Thoracic aorta (tissue), 2 donors: ENCODE measurements around the gene CIPC. TPM values are rescaled to one million over a fixed set of nuclear protein-coding genes. Genes with fewer than 3 reads are reported as not detected.

Source experiments
- ATAC-seq: fragments of 150-250 bp; one replicate; pipeline ENCODE4 v1.8.0; 2017; ENCODE audit warnings: low read depth; ENCODE audit not compliant: insufficient number of reproducible peaks, low FRiP score
- DNase-seq: peaks from one replicate; pipeline ENCODE4 v3.0.0-alpha.2; 2020; ENCODE audit warnings: low spot score
- H3K27ac ChIP-seq, 2 donors: fragments of 200-600 bp; sonication (generic); 1 replicate in 1 of 2; 2 replicates in 1 of 2; pipeline ENCODE4 v1.5.1; 2016; ENCODE audit warnings: mild to moderate bottlenecking in 2 of 2, moderate library complexity in 2 of 2
- H3K27me3 ChIP-seq: fragments of 200-600 bp; sonication (generic); replicated peaks from 2 replicates; pipeline ENCODE4 v1.6.0; 2016; ENCODE audit warnings: mild to moderate bottlenecking; ENCODE audit not compliant: insufficient read depth
- H3K36me3 ChIP-seq: fragments of 200-600 bp; sonication (generic); one replicate; pipeline ENCODE4 v1.5.1; 2016
- H3K4me1 ChIP-seq, 2 donors: fragments of 200-600 bp; sonication (generic); 1 replicate in 1 of 2; 2 replicates in 1 of 2; pipeline versions ENCODE4 v1.5.1 to v1.6.0; 2016; ENCODE audit warnings: low read depth in 2 of 2, mild to moderate bottlenecking in 1 of 2; ENCODE audit not compliant: control insufficient read depth in 1 of 2
- H3K4me3 ChIP-seq: fragments of 200-600 bp; sonication (generic); 2 replicates; pipeline ENCODE4 v1.5.1; 2016; ENCODE audit warnings: mild to moderate bottlenecking
- H3K9me3 ChIP-seq: fragments of 200-600 bp; sonication (generic); 2 replicates; pipeline ENCODE4 v1.5.1; 2016
- total RNA-seq, 2 donors: library from RNA; depleted of rRNA; stranded (reverse); fragments of >200 nt; gene quantifications; one replicate each; pipeline versions ENCODE4 v1.1.0 to v1.2.3, GENCODE V29; 2016
- TF ChIP-seq, protein P1 (sequence below): fragments of 200-600 bp; sonication (generic); IDR thresholded peaks from one replicate; pipeline ENCODE4 v1.5.1; 2019; ENCODE audit warnings: antibody characterized with exemption

CIPC gene
- total RNA-seq, 2 donors from 2014 or later, result 38.3 to 44.4 TPM

DNA sequence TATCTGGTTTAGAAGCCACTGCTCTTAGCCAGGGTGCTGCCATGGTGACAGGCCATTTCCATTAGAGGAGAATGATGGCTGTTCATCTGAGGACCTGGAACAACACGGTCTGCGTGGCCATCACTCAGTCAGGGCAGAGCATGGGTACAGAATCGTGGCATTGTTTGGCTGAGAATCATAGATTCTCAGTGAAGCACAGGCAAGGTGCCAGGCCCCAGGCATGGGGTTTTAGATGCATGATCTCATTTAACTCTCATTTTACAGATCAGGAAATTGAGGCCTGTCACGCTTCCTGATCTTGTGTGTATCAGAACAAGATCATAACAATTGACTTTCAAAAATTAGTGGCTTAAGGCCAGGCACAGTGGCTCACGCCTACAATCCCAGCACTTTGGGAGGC lies 42.8 kb upstream of the CIPC start:
- H3K27me3 ChIP-seq, result no peaks in the 10 kb centered on the region
- H3K9me3 ChIP-seq, result no peaks in the 10 kb centered on the region
- no peak for DNase-seq
- no peak overlapping the region for H3K27ac ChIP-seq
- peaks cover 11 to 32% of the 10 kb centered on the region in 2 donors for H3K4me1 ChIP-seq
- TF ChIP-seq, protein P1, sequence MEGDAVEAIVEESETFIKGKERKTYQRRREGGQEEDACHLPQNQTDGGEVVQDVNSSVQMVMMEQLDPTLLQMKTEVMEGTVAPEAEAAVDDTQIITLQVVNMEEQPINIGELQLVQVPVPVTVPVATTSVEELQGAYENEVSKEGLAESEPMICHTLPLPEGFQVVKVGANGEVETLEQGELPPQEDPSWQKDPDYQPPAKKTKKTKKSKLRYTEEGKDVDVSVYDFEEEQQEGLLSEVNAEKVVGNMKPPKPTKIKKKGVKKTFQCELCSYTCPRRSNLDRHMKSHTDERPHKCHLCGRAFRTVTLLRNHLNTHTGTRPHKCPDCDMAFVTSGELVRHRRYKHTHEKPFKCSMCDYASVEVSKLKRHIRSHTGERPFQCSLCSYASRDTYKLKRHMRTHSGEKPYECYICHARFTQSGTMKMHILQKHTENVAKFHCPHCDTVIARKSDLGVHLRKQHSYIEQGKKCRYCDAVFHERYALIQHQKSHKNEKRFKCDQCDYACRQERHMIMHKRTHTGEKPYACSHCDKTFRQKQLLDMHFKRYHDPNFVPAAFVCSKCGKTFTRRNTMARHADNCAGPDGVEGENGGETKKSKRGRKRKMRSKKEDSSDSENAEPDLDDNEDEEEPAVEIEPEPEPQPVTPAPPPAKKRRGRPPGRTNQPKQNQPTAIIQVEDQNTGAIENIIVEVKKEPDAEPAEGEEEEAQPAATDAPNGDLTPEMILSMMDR, result no peak
- H3K36me3 ChIP-seq, result no peaks in the 10 kb centered on the region
- ATAC-seq, result no peak
- no peak overlapping the region for H3K4me3 ChIP-seq

DNA sequence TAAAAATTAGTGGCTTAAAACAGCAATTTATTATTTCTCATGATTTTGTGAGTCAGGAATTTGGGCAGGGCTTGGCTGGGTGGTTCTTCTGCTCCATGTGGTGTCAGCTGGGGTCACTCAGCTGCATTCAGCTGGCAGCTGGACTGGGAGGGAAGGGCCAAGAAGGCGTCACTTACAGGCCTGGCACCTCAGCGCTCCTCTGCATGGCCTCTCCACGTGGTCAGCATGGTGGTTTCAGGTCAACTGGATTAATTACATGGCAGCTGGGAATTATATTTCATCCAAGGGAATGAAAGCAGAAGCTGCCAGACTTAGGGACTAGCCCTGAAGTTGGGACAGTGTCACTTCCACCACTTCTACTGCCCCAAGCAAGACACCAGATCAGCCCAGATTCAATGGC lies 42.1 kb upstream of the CIPC start:
- H3K4me1 ChIP-seq, result peaks cover 4 to 25% of the 10 kb centered on the region in 2 donors
- TF ChIP-seq, protein P1, result no peak
- no peaks in the 10 kb centered on the region for H3K9me3 ChIP-seq
- no peak overlapping the region for H3K27ac ChIP-seq
- no peak overlapping the region for H3K4me3 ChIP-seq
- no peaks in the 10 kb centered on the region for H3K27me3 ChIP-seq
- no peaks in the 10 kb centered on the region for H3K36me3 ChIP-seq
- DNase-seq (no peak), ATAC-seq (no peak)

DNA sequence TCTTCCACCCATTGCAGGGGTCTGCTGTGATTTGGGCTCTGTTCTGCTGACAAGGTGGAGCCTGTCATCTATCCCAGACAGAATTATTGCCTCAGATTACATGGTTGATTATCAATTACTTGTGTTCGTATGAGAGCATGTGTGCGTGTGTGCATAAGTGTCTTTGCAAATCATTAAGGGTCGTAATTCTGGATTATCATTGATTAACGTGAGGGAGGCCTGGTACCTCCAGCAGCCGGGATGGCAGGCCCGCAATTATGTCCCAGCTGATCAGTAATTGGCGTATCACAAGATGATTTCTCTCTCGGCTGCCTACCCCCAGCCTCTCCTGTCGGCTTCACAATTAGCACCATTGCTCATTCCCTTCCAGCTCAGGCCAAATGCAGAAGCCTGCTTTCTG lies 39.9 kb upstream of the CIPC start:
- DNase-seq (no peak), ATAC-seq (no peak)
- Histone ChIP-seq H3K27ac (no peak overlapping the region), H3K27me3 (no peaks in the 10 kb centered on the region), H3K36me3 (no peaks in the 10 kb centered on the region), H3K9me3 (no peaks in the 10 kb centered on the region), H3K4me3 (no peak overlapping the region), H3K4me1 (peaks cover 0 to 3% of the 10 kb centered on the region in 2 donors)
- TF ChIP-seq, protein P1, result no peak

DNA sequence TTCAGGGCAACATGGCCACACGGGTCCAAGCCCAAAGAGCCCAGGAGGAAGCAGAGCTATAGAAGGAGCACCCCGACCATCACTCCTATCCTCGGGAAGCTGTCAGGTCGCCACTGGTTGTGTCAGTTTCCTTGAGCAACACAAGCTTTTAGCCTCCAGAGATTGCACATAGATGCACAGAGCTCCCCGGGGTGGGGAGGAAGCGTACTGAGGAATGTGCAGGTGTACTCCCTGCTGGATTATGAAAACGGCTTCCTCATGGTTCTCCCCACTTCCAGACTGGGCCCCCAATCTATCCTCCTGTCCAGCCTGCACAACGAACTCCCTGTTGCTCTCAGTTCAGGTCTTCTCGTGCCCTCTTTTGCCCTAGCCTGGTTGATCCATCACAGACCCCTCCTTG lies 39.3 kb upstream of the CIPC start:
- Histone ChIP-seq H3K4me3 (no peak overlapping the region), H3K27me3 (no peaks in the 10 kb centered on the region), H3K27ac (no peak overlapping the region), H3K9me3 (no peaks in the 10 kb centered on the region), H3K36me3 (no peaks in the 10 kb centered on the region), H3K4me1 (no peaks in the 10 kb centered on the region)
- TF ChIP-seq, protein P1, result no peak
- no peak for ATAC-seq
- DNase-seq, result no peak

DNA sequence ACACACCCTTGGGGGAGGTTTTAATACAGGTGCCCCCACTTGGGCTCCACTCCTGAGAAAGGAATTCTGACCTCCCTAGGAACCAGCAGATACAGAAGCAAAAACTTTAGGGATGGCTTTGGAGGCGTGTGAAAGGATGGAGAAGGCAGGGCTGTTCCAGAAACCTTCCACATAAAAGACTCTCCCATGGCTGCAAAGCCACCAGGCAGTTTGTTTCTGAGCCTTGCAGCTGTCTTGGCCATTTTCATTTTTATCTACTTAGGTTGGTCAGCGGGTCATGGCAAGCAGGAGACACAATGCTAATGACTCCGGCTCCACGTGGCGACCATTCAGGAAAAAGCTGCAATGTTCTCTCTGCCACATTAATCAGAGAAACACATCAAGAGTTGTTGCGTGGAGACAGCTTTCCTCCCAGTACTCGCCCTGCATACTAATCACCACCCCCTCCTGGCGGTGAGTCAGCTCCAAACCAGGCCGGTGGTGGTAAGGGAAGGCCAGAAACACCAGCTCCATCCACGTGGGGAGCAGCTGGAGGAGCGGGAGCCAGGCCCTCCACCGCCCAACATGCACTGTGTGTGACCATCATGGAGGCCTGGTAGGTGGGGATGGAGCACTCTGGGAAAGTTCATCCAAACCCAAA lies 38.7 kb upstream of the CIPC start:
- Histone ChIP-seq H3K36me3 (no peaks in the 10 kb centered on the region), H3K4me3 (no peak overlapping the region), H3K27ac (no peak overlapping the region), H3K27me3 (no peaks in the 10 kb centered on the region), H3K9me3 (no peaks in the 10 kb centered on the region), H3K4me1 (no peaks in the 10 kb centered on the region)
- DNase-seq (no peak), ATAC-seq (no peak)
- TF ChIP-seq, protein P1, result no peak
